ENCODE measurements around the gene GCG. TPM values are rescaled to one million over a fixed set of nuclear protein-coding genes. Genes with fewer than 3 reads are reported as not detected.

The GCG gene
- total RNA-seq, 4 donors from 2014 or later = not detected

GRCh38 chr2:162106746-162107145, 45.3 kb downstream of the GCG start:
- no peaks in the 10 kb centered on the region for H3K36me3 ChIP-seq
- no peaks in the 10 kb centered on the region for H3K9me3 ChIP-seq
- no peak overlapping the region for H3K4me3 ChIP-seq
- 42 to 53% methylated on average over 1 of the region's 1 CpG for WGBS, 2 donors (ENCODE audit: low coverage in 1 of 2)
- TF ChIP-seq POLR2A (IDR thresholded peaks at IDR 0.05) (no peak), POLR2AphosphoS5 (IDR thresholded peaks at IDR 0.05) (no peak), EP300 (IDR thresholded peaks at IDR 0.05) (no peak)
- TF ChIP-seq, protein P1, sequence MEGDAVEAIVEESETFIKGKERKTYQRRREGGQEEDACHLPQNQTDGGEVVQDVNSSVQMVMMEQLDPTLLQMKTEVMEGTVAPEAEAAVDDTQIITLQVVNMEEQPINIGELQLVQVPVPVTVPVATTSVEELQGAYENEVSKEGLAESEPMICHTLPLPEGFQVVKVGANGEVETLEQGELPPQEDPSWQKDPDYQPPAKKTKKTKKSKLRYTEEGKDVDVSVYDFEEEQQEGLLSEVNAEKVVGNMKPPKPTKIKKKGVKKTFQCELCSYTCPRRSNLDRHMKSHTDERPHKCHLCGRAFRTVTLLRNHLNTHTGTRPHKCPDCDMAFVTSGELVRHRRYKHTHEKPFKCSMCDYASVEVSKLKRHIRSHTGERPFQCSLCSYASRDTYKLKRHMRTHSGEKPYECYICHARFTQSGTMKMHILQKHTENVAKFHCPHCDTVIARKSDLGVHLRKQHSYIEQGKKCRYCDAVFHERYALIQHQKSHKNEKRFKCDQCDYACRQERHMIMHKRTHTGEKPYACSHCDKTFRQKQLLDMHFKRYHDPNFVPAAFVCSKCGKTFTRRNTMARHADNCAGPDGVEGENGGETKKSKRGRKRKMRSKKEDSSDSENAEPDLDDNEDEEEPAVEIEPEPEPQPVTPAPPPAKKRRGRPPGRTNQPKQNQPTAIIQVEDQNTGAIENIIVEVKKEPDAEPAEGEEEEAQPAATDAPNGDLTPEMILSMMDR (IDR thresholded peaks at IDR 0.05) = no peak
- H3K27me3 ChIP-seq = no peaks in the 10 kb centered on the region
- ATAC-seq = no peak
- H3K4me1 ChIP-seq = no peaks in the 10 kb centered on the region
- H3K27ac ChIP-seq = no peak overlapping the region

GRCh38 chr2:162106146-162106551, 45.9 kb downstream of the GCG start:
- ATAC-seq = no peak
- no peaks in the 10 kb centered on the region for H3K4me1 ChIP-seq
- 40 to 48% methylated on average over 3 of the region's 3 CpGs for WGBS, 2 donors (ENCODE audit: low coverage in 1 of 2)

GRCh38 chr2:162103443-162104009, 48.5 kb downstream of the GCG start:
- Histone ChIP-seq H3K9me3 (no peaks in the 10 kb centered on the region), H3K27ac (no peak overlapping the region), H3K36me3 (no peaks in the 10 kb centered on the region), H3K4me1 (no peaks in the 10 kb centered on the region), H3K4me3 (no peak overlapping the region), H3K27me3 (no peaks in the 10 kb centered on the region)
- WGBS, 2 donors (ENCODE audit: low coverage in 1 of 2) = 26 to 50% methylated on average over 3 of the region's 3 CpGs
- no peak for TF ChIP-seq POLR2AphosphoS5 (IDR thresholded peaks at IDR 0.05)
- no peak for TF ChIP-seq POLR2A (IDR thresholded peaks at IDR 0.05)
- TF ChIP-seq EP300 (IDR thresholded peaks at IDR 0.05) = no peak
- TF ChIP-seq, protein P1 (IDR thresholded peaks at IDR 0.05) = no peak
- ATAC-seq = no peak

More at GRCh38 chr2:162106146-162106551, 45.9 kb downstream of the GCG start:
- Histone ChIP-seq H3K27ac (no peak overlapping the region), H3K27me3 (no peaks in the 10 kb centered on the region), H3K36me3 (no peaks in the 10 kb centered on the region), H3K9me3 (no peaks in the 10 kb centered on the region), H3K4me3 (no peak overlapping the region)
- TF ChIP-seq POLR2AphosphoS5 (IDR thresholded peaks at IDR 0.05) (no peak), EP300 (IDR thresholded peaks at IDR 0.05) (no peak), POLR2A (IDR thresholded peaks at IDR 0.05) (no peak)
- TF ChIP-seq, protein P1 (IDR thresholded peaks at IDR 0.05) = no peak

DNA sequence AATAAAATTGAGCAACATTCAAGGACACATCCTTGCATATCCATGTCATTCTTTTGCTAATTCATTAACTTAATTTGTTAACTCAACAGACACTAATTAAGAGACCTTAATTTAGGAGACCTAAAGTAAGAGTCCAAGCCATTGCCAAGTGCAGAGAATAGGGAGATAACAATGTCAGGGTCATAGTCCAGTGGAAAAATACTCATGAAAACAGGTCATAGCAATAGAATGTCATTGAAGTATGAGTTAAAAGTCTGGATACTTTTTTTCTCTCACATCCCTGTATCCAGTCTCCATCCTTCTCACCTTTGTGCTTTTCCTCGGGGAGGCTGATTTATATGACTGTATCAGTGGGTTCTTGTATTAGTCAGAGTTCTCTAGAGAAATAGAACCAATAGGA, 51.5 kb downstream of the GCG start:
- no peak for ATAC-seq
- Histone ChIP-seq H3K27me3 (no peaks in the 10 kb centered on the region), H3K4me3 (no peak overlapping the region), H3K36me3 (no peaks in the 10 kb centered on the region), H3K27ac (no peak overlapping the region), H3K9me3 (no peaks in the 10 kb centered on the region), H3K4me1 (no peaks in the 10 kb centered on the region)
- TF ChIP-seq, protein P1 (IDR thresholded peaks at IDR 0.05) = no peak
- TF ChIP-seq POLR2A (IDR thresholded peaks at IDR 0.05) (no peak), EP300 (IDR thresholded peaks at IDR 0.05) (no peak), POLR2AphosphoS5 (IDR thresholded peaks at IDR 0.05) (no peak)
- WGBS, 2 donors (ENCODE audit: low coverage in 1 of 2) = 33 to 55% methylated on average over 1 of the region's 1 CpG

GRCh38 chr2:162099836-162100235, 52.2 kb downstream of the GCG start:
- TF ChIP-seq, protein P1 (IDR thresholded peaks at IDR 0.05) = no peak
- TF ChIP-seq EP300 (IDR thresholded peaks at IDR 0.05) (no peak), POLR2A (IDR thresholded peaks at IDR 0.05) (no peak), POLR2AphosphoS5 (IDR thresholded peaks at IDR 0.05) (no peak)
- no peaks in the 10 kb centered on the region for H3K4me1 ChIP-seq
- no peaks in the 10 kb centered on the region for H3K27me3 ChIP-seq
- no peaks in the 10 kb centered on the region for H3K9me3 ChIP-seq
- WGBS, 2 donors (ENCODE audit: low coverage in 1 of 2) = 78 to 100% methylated on average over 1 to 5 of the region's 5 CpGs
- ATAC-seq = no peak
- no peaks in the 10 kb centered on the region for H3K36me3 ChIP-seq
- H3K27ac ChIP-seq = no peak overlapping the region
- H3K4me3 ChIP-seq = no peak overlapping the region

All from gastroesophageal sphincter (tissue), 4 donors.